M059J (cell line): ENCODE results near the gene ZFP28. TPM values are rescaled to one million over a fixed set of nuclear protein-coding genes. Genes with fewer than 3 reads are reported as not detected.

Experiments used
- DNase-seq: peaks from one replicate; pipeline ENCODE4 v3.0.0-alpha.2; 2012; ENCODE audit warnings: low read depth
- total RNA-seq: library from RNA; depleted of rRNA; stranded (reverse); fragments of >200 nt; shearing (Covaris generic); gene quantifications from 2 replicates; pipeline ENCODE4 v1.2.3, GENCODE V29; 2014; rRNA removed

ZFP28 gene
- total RNA-seq, 1 experiment from 2014 or later, result 5.6 TPM

DNA sequence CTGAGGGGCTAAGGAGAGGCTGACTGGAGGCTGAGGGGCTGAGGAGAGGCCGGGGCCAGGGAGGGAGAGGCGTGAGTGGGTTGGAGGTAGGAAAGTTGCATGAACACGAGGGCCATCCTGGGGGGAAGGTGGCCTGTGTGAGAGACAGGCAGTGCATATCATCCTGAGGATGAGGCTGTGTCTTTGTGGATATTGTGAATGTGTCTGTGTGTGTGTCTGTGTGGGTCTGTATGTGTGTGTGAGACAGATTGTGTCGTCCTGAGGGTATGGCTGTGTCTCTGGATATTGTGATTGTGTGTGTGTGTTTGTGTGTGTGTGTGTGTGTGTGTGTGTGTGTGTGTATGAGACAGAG lies 56.8 kb downstream of the ZFP28 start:
- no peak for DNase-seq

DNA sequence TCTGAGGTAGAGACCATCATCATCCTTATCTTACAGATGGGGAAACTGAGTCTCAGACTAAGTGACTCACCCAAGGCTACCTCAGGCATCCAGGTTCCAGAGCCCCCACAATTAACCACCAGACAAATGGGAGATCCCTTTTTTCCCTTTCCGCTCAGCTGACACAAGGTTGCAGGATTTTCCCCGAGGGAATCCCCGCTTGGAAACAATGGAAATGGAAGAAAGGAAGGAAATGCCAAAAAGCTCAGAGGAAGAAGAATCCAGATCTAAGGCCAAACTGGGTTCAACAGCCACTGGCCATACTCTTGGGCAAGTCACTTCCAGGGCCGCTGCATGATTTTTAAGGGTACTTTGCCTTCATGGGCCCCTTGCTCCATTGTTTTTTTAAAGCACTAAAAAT lies 57.9 kb downstream of the ZFP28 start:
- DNase-seq, result no peak

DNA sequence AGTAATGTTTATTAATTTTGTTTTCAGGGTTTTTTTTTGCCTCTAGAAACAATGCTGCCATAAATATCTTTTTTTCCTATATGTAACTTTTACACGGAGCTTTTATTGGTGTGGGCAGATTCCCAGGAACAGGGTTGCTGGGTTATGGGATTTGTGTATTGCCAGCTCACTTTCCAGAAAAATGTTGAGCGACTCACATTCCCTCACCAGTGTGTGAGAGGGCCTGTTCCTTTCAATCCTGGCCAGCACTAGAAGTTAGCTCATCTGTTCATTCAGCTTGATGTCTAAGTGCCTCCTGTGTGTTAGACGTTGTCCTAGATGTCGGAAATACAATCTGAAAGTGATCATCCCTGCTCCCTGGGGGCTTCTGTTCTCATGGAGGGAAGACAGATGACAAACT lies 58.9 kb downstream of the ZFP28 start:
- DNase-seq, result peak; percentile 3

DNA sequence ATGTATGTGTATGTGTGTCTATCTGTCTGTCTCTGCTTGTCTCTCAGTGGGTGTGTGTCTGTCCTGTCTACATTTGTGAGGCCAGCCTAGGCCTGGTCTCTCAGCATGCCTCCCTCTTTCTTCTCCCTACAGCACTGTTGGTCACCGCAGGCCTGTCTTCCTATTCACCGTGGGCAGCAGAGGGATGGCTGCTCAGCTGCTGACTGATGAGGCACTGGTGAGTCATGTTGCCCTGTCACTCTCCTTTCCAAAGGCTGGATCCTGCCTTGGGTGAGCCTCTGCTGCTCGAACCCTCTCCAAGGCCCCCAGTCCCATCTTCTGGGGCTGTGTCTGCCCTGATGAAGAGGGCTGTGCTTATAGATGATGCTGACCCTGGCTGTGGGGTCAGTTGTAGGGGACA lies 62.6 kb downstream of the ZFP28 start:
- DNase-seq, result peak; percentile 40

DNA sequence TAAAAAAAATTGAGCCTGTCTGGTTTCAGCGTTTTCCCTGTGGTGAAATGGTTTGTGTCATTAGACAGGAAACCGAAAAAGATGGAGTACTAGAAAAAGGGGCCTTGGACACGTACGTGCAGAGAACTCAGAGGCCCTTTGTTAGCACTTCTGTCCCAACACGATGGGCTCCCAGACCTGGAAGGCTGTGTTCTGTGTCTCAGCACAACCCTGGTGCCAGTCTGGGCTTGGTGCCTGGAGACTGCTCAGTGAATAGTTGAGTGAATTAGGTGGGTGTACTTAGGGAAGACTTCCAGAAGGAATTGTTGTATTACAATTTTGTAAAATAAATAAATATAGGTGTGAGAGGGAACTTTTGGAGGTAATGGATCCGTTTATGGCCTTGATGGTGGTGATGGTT lies 65.1 kb downstream of the ZFP28 start:
- DNase-seq, result no peak

Other genes starting within 250 kb of the ZFP28 start
- gene ZSCAN5A, start 224.1 kb upstream of the ZFP28 start, total RNA-seq, result 6.3 and 9.4 TPM in 2 replicates
- gene ZNF582, start 145.4 kb upstream of the ZFP28 start, total RNA-seq, result 1.4 and 1.8 TPM in 2 replicates
- gene ZNF583, start 134.6 kb upstream of the ZFP28 start, total RNA-seq, result 6.1 and 7.9 TPM in 2 replicates
- 4.5 and 9.9 TPM in 2 replicates for gene ZNF667, start 61.6 kb upstream of the ZFP28 start, total RNA-seq
- gene ZNF471, start 31.1 kb upstream of the ZFP28 start, total RNA-seq, result 1.5 and 1.6 TPM in 2 replicates
- gene ZNF470, start 28.5 kb downstream of the ZFP28 start, total RNA-seq, result 1.5 and 2.5 TPM in 2 replicates
- 4.0 and 8.8 TPM in 2 replicates for gene ZNF71, start 56.4 kb downstream of the ZFP28 start, total RNA-seq
- 0.15 TPM in 1 of 2 replicates, not detected in the other for gene SMIM17, start 104.2 kb downstream of the ZFP28 start, total RNA-seq
- 0.49 and 0.71 TPM in 2 replicates for gene ZNF835, start 132.8 kb downstream of the ZFP28 start, total RNA-seq